Erythroblast (primary cell): ENCODE results near the gene LIPH.

Source experiments
- GATA1 ChIP-seq: IDR thresholded peaks from 2 replicates; pipeline ENCODE4 v1.6.1; 2011; ENCODE audit warnings: low read depth, mild to moderate bottlenecking, control low read depth, low read length, moderate library complexity
- POLR2A ChIP-seq: IDR thresholded peaks from 2 replicates; pipeline ENCODE4 v1.6.1; 2011; ENCODE audit warnings: mild to moderate bottlenecking, low read length

DNA sequence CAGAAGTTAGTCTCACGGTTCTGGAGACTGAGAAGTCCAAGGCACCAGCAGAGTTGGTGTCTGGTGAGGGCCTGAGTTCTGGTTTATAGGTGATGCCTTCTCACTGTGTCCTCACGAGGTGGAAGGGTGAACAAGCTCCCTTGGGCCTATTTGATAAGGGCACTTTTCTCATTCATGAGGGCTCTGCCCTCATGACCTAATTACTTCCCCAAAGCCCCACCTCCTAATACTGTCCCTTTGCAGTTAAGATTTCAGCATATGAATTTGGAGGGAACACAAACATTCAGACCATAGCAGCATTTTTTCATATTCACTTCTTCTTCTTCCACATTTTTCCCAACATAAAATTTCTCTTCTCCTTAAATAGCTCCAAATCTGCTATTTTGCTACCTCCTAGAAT lies 95.0 kb downstream of the LIPH start:
- TF ChIP-seq POLR2A = no peak
- no peak for TF ChIP-seq GATA1
